Esophagus squamous epithelium (tissue), 5 donors: ENCODE results near the gene NFATC3. TPM values are rescaled to one million over a fixed set of nuclear protein-coding genes. Genes with fewer than 3 reads are reported as not detected.

Experiments
- DNase-seq: peaks from one replicate; lab custom pipeline; 2025; lab: John Stamatoyannopoulos, UW
- H3K27ac ChIP-seq, 4 donors: fragments of 200-600 bp; sonication (generic); one replicate each; pipeline ENCODE4 v1.5.1; 2016 to 2019; ENCODE audit warnings: mild to moderate bottlenecking in 1 of 4
- H3K27me3 ChIP-seq, 4 donors: fragments of 200-600 bp; sonication (generic); 1 replicate in 3 of 4; 2 replicates in 1 of 4; pipeline versions ENCODE4 v1.5.1 to v1.6.0; 2017 to 2021; ENCODE audit warnings: antibody characterized with exemption in 1 of 4
- H3K36me3 ChIP-seq, 3 donors: fragments of 200-600 bp; sonication (generic); one replicate each; pipeline ENCODE4 v1.5.1; 2016 to 2019
- H3K4me1 ChIP-seq, 3 donors: fragments of 200-600 bp; sonication (generic); one replicate each; pipeline ENCODE4 v1.5.1; 2017 to 2019
- H3K4me3 ChIP-seq, 4 donors: fragments of 200-600 bp; sonication (generic); 1 replicate in 3 of 4; 2 replicates in 1 of 4; pipeline ENCODE4 v1.5.1; 2016 to 2019; ENCODE audit warnings: mild to moderate bottlenecking in 2 of 4, moderate library complexity in 1 of 4
- H3K9me3 ChIP-seq, 3 donors: fragments of 200-600 bp; sonication (generic); one replicate each; pipeline ENCODE4 v1.5.1; 2016 to 2019
- CTCF ChIP-seq, 6 experiments: fragments of 450-650 bp in 4 of 6; fragments of 200-600 bp in 2 of 6; sonication (generic) in 2 of 6; IDR thresholded peaks; one replicate each; pipeline ENCODE4 v1.5.1; 2016 to 2019; ENCODE audit warnings: antibody characterized with exemption in 6 of 6, mild to moderate bottlenecking in 4 of 6, moderate library complexity in 4 of 6
- POLR2A ChIP-seq, 4 donors: fragments of 450-650 bp; IDR thresholded peaks; one replicate each; pipeline ENCODE4 v1.6.1; 2017; ENCODE audit warnings: antibody characterized with exemption in 4 of 4, mild to moderate bottlenecking in 4 of 4, moderate library complexity in 3 of 4
- WGBS, 2 donors: methylation state at CpG; one replicate each; pipeline ENCODE4 v1.1.5; 2018; 5-methylcytosine and 5-hydroxymethylcytosine counted together
- intact Hi-C: fragments of 100-400 bp; cut with DNase I; formaldehyde crosslinking; loops from one replicate; pipeline ENCODE4 v1.15.0; 2022
- total RNA-seq, 4 donors: library from RNA; depleted of rRNA; stranded (reverse); fragments of >200 nt; gene quantifications; one replicate each; pipeline ENCODE4 v1.1.0, GENCODE V29; 2016
- donor health status: DM: yes; HTN: yes; CAD: no.

Gene NFATC3
- total RNA-seq, 4 donors from 2014 or later: 18.6 to 30.9 (median 20.5) TPM

GRCh38 chr16:68232335-68232734 lies 147.2 kb downstream of the NFATC3 start:
- intact Hi-C loops: loop anchor here (10.0 kb wide), 1 partner anchor 148 kb away; the partner anchor contains the start of gene NFATC3
- no peak for DNase-seq

GRCh38 chr16:68233085-68233834 lies 148.1 kb downstream of the NFATC3 start:
- WGBS, 2 donors: 72 to 78% methylated on average over 3 to 4 of the region's 5 CpGs
- peaks cover 12 to 76% (median 12%) of the 10 kb centered on the region in 3 donors for H3K4me1 ChIP-seq
- H3K27ac ChIP-seq: peak overlapping the region; percentile 89 to 98 (median 94)
- TF ChIP-seq CTCF (IDR thresholded peaks at IDR 0.05) (no peak), POLR2A (IDR thresholded peaks at IDR 0.05) (no peak)
- H3K36me3 ChIP-seq: peaks cover 18 to 52% (median 19%) of the 10 kb centered on the region in 3 donors
- peak overlapping the region; percentile 62 to 76 (median 70) for H3K4me3 ChIP-seq
- no peaks in the 10 kb centered on the region for H3K9me3 ChIP-seq
- no peak for DNase-seq
- intact Hi-C loops: loop anchor here (10.0 kb wide), 1 partner anchor 148 kb away; the partner anchor contains the start of gene NFATC3
- no peaks in the 10 kb centered on the region for H3K27me3 ChIP-seq

More at GRCh38 chr16:68232335-68232734, 147.2 kb downstream of the NFATC3 start:
- Histone ChIP-seq H3K36me3 (peaks cover 18 to 61% (median 23%) of the 10 kb centered on the region in 3 donors), H3K4me1 (peaks cover 8 to 78% (median 10%) of the 10 kb centered on the region in 3 donors), H3K9me3 (no peaks in the 10 kb centered on the region), H3K4me3 (no peak overlapping the region), H3K27ac (peak overlapping the region in 3 of 4 donors; percentile 39 to 98 (median 94)), H3K27me3 (no peaks in the 10 kb centered on the region)
- TF ChIP-seq POLR2A (IDR thresholded peaks at IDR 0.05) (no peak), CTCF (IDR thresholded peaks at IDR 0.05) (no peak)
- no CpG with 5 or more reads among the region's 16 CpGs for WGBS, 2 donors

- WGBS, 2 donors: 42 to 51% methylated on average over 3 of the region's 8 CpGs
- no peak for TF ChIP-seq CTCF (IDR thresholded peaks at IDR 0.05)
- no peak for TF ChIP-seq POLR2A (IDR thresholded peaks at IDR 0.05)
- Histone ChIP-seq H3K27me3 (no peaks in the 10 kb centered on the region), H3K4me3 (peak overlapping the region; percentile 62 to 76 (median 70)), H3K9me3 (no peaks in the 10 kb centered on the region), H3K4me1 (peaks cover 14 to 76% (median 16%) of the 10 kb centered on the region in 3 donors), H3K27ac (peak overlapping the region; percentile 89 to 98 (median 94)), H3K36me3 (peaks cover 18 to 46% (median 19%) of the 10 kb centered on the region in 3 donors)
- no peak for DNase-seq
- intact Hi-C loops: loop anchor here (10.0 kb wide), 1 partner anchor 149 kb away; the partner anchor contains the start of gene NFATC3
These were observed 148.6 kb downstream of the NFATC3 start for GRCh38 chr16:68233835-68234187.

- peaks cover 14 to 70% (median 16%) of the 10 kb centered on the region in 3 donors for H3K4me1 ChIP-seq
- H3K27me3 ChIP-seq: no peaks in the 10 kb centered on the region
- intact Hi-C loops: loop anchor here (10.0 kb wide), 1 partner anchor 150 kb away; the partner anchor contains the start of gene NFATC3
- no peak for TF ChIP-seq CTCF (IDR thresholded peaks at IDR 0.05)
- TF ChIP-seq POLR2A (IDR thresholded peaks at IDR 0.05): no peak
- H3K36me3 ChIP-seq: peaks cover 18 to 40% (median 19%) of the 10 kb centered on the region in 3 donors
- peak overlapping the region; percentile 89 to 98 (median 94) for H3K27ac ChIP-seq
- no peaks in the 10 kb centered on the region for H3K9me3 ChIP-seq
- no peak for DNase-seq
- peak overlapping the region; percentile 62 to 76 (median 70) for H3K4me3 ChIP-seq
- 32 to 33% methylated on average over 7 to 8 of the region's 13 CpGs for WGBS, 2 donors
These were observed 149.3 kb downstream of the NFATC3 start for GRCh38 chr16:68234188-68235107.
